Activated T-helper 1 cell treated with Interleukin-2 at 50 U/mL for 16 hours (primary cell): ENCODE results near the gene TMSB15C.

Source experiments
- DNase-seq: peaks from one replicate; pipeline ENCODE4 v3.0.0-alpha.2; 2020; ENCODE audit warnings: low read depth

Gene TMSB15C

GRCh38 chrX:104045642-104046041 lies 30.4 kb downstream of the TMSB15C start:
- DNase-seq = no peak

DNA sequence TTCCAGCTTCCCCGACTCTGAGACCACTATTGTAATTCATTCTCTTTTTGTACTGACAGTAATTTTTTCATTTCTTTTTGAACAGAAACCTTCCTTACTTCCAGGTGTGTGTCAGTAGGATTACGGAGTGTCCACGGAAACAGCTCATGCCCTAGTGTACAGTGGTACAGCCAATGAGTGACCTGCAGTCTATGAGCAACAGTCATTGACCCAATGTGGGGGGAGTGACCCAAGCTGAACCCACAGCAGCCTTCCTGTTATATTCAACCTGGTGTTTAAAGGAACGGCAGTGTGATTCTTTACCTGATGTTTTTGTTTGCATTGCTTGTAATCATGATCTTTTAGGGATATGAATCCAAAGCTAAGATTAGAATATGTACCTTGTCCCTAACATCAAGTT lies 35.0 kb downstream of the TMSB15C start:
- DNase-seq = no peak

- DNase-seq = no peak
These were observed 36.1 kb downstream of the TMSB15C start, which contains the start of gene H2BW2 for GRCh38 chrX:104039689-104040505. Gene H2BW2, plus strand, starts transcription at chrX:104039956. Its CDS starts 39 bp downstream, at chrX:104039995.
